Calu3 (cell line): Measurements from ENCODE around the gene MKLN1. TPM values are rescaled to one million over a fixed set of nuclear protein-coding genes. Genes with fewer than 3 reads are reported as not detected.

Experiments used
- BruUV-seq: library from RNA; stranded (reverse); fragments of 400-500 nt; replicated peaks from 2 replicates; lab custom pipeline; 2021; lab: Mats Ljungman, UMichigan
- CTCF ChIA-PET: fragments of 300-600 bp; sonication (Branson Sonifier 250); formaldehyde crosslinking; loops from one replicate; lab custom pipeline; 2022; ENCODE audit warnings: antibody characterized with exemption; lab: Charles Lee
- DNase-seq: peaks from one replicate; pipeline ENCODE4 v3.0.0; 2022
- H3K27ac Mint-ChIP-seq: one replicate; pipeline ENCODE4 v1.8.0; 2022; ENCODE audit warnings: mixed read lengths; ENCODE audit not compliant: unreplicated experiment
- H3K27me3 Mint-ChIP-seq: one replicate; pipeline ENCODE4 v1.8.0; 2022; ENCODE audit warnings: mixed read lengths; ENCODE audit not compliant: unreplicated experiment
- H3K36me3 Mint-ChIP-seq: one replicate; pipeline ENCODE4 v1.8.0; 2022; ENCODE audit warnings: mild to moderate bottlenecking, moderate library complexity, mixed read lengths; ENCODE audit not compliant: insufficient read depth, unreplicated experiment
- H3K4me1 Mint-ChIP-seq: one replicate; pipeline ENCODE4 v1.8.0; 2022; ENCODE audit warnings: mild to moderate bottlenecking, low read depth, mixed read lengths; ENCODE audit not compliant: unreplicated experiment
- H3K4me3 Mint-ChIP-seq: one replicate; pipeline ENCODE4 v1.8.0; 2022; ENCODE audit warnings: mild to moderate bottlenecking, low read depth, moderate library complexity, mixed read lengths; ENCODE audit not compliant: unreplicated experiment
- H3K9me3 Mint-ChIP-seq: one replicate; pipeline ENCODE4 v1.8.0; 2022; ENCODE audit warnings: low read depth, mixed read lengths; ENCODE audit not compliant: unreplicated experiment
- CTCF ChIP-seq: fragments of 200-600 bp; IDR thresholded peaks from one replicate; pipeline ENCODE4 v1.8.0; 2022; ENCODE audit warnings: antibody characterized with exemption; ENCODE audit not compliant: unreplicated experiment
- intact Hi-C: fragments of 100-400 bp; cut with micrococcal nuclease; formaldehyde crosslinking; loops from one replicate; pipeline ENCODE4 v1.10.0; 2022; ENCODE audit not compliant: unreplicated experiment
- total RNA-seq: library from RNA; stranded (reverse); gene quantifications from 2 replicates; pipeline ENCODE4 v1.2.3, GENCODE V29; 2022

Gene MKLN1
- total RNA-seq, 1 experiment from 2014 or later = 47.1 TPM

DNA sequence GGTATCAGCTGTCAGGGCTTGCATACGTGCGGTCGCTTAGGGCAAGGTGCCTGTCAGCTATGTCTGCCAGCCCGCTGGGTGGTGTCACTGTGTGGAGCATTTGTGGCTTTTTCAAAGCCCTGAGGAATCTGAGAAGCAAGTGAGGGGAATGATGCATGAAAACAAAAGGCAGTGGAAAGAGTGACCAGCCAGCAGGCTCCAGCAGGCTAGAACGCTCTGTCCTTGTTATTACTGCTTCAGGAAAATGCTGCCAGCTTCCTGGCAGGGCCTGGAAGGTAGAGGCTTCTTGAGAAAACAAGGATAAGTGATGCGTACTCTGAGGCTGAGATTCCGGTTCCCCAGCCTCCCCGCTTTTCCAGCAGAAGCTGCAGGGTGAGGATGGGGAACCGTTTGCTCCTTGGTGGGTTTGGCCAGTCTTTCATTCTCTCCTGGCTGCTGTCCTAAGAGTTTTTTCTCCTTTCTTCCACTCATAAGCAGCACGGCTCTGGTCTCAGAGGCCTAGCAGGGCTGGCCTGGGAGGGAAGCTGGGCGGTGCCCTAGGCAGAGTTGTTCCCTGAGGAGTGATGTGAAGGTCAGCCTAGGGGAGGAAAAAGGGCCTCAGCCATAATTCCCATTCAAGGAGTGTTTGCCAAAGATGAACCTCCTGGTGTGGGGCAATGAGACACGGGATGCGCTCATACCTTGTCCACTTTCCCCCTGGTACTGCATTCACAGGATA lies 42.8 kb upstream of the MKLN1 start:
- no peaks in the 10 kb centered on the region for H3K27me3 Mint-ChIP-seq
- intact Hi-C loops = no loop called here
- no peak overlapping the region for H3K27ac Mint-ChIP-seq
- CTCF ChIA-PET = interaction anchor here (1.0 kb wide), 1 partner anchor 111 kb away, joined by 3 read pairs; no protein-coding TSS in a partner anchor
- DNase-seq = no peak
- H3K36me3 Mint-ChIP-seq = no peaks in the 10 kb centered on the region
- H3K4me3 Mint-ChIP-seq = no peak overlapping the region
- H3K4me1 Mint-ChIP-seq = no peaks in the 10 kb centered on the region
- no peaks in the 10 kb centered on the region for H3K9me3 Mint-ChIP-seq
- BruUV-seq = no TSS peak
- no peak for TF ChIP-seq CTCF

DNA sequence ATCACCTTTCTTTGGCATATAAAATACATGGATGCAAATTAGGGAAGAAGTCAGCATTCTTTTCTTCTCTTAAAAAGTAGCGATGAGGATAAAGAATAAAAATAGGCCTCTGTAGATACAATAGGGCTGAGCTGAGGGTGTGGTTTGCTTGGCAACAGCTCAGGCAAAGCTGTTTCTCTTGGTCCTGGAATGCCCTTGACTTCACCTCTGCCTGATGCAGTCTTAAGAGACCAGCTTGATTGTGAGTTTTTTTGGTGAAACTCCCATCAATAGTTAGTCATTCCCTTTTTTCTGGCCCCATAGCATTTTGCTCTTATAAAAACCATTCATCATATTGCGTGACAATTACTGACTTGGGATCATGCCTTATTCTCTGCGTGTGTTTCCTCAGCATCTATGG lies 42.1 kb upstream of the MKLN1 start:
- TF ChIP-seq CTCF = no peak
- no peak overlapping the region for H3K4me3 Mint-ChIP-seq
- no peak for DNase-seq
- BruUV-seq = no TSS peak
- H3K36me3 Mint-ChIP-seq = no peaks in the 10 kb centered on the region
- CTCF ChIA-PET = no interaction called here
- no peak overlapping the region for H3K27ac Mint-ChIP-seq
- no peaks in the 10 kb centered on the region for H3K4me1 Mint-ChIP-seq
- H3K27me3 Mint-ChIP-seq = no peaks in the 10 kb centered on the region
- H3K9me3 Mint-ChIP-seq = no peaks in the 10 kb centered on the region
- intact Hi-C loops = no loop called here

DNA sequence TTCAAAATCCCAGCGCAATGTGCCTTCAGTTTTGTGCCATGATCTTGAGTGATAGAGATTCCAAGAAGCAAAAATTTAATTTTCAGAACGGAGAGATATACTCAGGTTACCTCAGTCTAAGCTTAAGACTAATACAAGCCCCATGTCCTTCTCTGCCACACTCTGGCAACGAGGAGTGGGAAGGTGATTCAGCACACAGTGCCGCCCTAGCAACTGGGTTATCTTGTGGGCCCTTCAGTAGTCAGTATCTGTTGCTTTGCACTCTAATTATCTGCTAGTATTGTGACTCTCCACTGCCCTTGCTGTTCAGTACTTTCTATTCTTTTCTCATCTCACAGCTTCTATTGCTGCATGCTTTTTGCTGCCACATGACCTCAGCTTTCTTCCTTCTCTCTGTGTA lies 39.2 kb upstream of the MKLN1 start:
- no peak overlapping the region for H3K27ac Mint-ChIP-seq
- H3K4me1 Mint-ChIP-seq = no peaks in the 10 kb centered on the region
- CTCF ChIA-PET = no interaction called here
- H3K27me3 Mint-ChIP-seq = no peaks in the 10 kb centered on the region
- H3K9me3 Mint-ChIP-seq = no peaks in the 10 kb centered on the region
- H3K4me3 Mint-ChIP-seq = no peak overlapping the region
- H3K36me3 Mint-ChIP-seq = no peaks in the 10 kb centered on the region
- intact Hi-C loops = no loop called here
- DNase-seq = no peak
- no TSS peak for BruUV-seq
- TF ChIP-seq CTCF = no peak

DNA sequence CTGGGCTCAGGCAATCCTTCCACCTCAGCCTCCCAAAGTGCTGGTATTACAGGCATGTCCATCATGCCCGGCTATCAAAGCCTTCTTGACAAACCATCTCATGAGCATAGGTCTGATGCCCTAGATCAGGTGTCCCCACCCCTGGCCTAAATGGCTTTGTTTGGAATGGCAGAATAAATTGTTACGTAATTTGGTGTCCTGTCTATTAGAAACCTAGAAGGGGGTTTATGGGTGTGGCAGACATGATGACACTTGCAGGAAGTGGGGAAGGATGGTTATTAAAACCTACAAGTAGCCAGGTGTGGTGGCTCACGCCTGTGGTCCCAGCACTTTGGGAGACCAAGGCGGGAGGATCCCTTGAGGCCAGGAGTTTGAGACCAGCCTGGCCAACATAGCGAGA lies 38.6 kb upstream of the MKLN1 start:
- no peak for DNase-seq
- BruUV-seq = no TSS peak
- H3K4me3 Mint-ChIP-seq = no peak overlapping the region
- H3K4me1 Mint-ChIP-seq = no peaks in the 10 kb centered on the region
- CTCF ChIA-PET = interaction anchor here (0.7 kb wide), 1 partner anchor 15 kb away, joined by 3 read pairs; no protein-coding TSS in a partner anchor
- H3K36me3 Mint-ChIP-seq = no peaks in the 10 kb centered on the region
- no peak overlapping the region for H3K27ac Mint-ChIP-seq
- intact Hi-C loops = no loop called here
- no peak for TF ChIP-seq CTCF
- H3K27me3 Mint-ChIP-seq = no peaks in the 10 kb centered on the region
- no peaks in the 10 kb centered on the region for H3K9me3 Mint-ChIP-seq
